ENCODE data around the gene MMP1. TPM values are rescaled to one million over a fixed set of nuclear protein-coding genes. Genes with fewer than 3 reads are reported as not detected.

MMP1 gene
- polyA plus RNA-seq, 10 donors = 0.15 to 3.7 (median 0.44) TPM

DNA sequence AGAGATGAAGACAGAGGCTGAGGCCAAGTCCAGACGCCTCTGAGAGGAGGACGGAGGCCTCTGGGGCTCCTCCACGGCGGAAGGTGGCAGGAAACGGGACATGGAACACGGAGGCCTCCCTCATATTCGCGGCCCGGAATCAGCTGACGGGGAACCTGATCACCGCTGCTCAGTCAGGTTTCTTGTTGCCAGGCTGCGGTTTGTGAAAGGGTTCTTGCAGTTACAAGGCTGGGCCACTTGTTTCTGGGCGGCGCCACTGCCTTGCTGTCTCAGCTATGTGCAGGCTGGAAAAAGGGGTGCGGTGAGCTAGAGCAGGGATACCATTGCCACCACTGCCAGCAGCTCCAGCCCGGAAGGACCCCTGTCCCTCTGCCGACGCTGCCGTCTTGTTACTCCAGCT lies 10.0 kb upstream of the MMP1 start:
- DNase-seq = no peak

- DNase-seq = no peak
Measured at GRCh38 chr11:102806296-102806695, 8.3 kb upstream of the MMP1 start.

- peak; percentile 71 to 94 (median 75) for DNase-seq
Measured at GRCh38 chr11:102802341-102802740, 4.4 kb upstream of the MMP1 start.

GRCh38 chr11:102800767-102801166 lies 2.8 kb upstream of the MMP1 start:
- peak in 2 of 3 donors; percentile 52 to 72 for DNase-seq

- DNase-seq = peak in 2 of 3 donors; percentile 38 to 64
Measured at GRCh38 chr11:102799681-102800340, 1.9 kb upstream of the MMP1 start.

DNA sequence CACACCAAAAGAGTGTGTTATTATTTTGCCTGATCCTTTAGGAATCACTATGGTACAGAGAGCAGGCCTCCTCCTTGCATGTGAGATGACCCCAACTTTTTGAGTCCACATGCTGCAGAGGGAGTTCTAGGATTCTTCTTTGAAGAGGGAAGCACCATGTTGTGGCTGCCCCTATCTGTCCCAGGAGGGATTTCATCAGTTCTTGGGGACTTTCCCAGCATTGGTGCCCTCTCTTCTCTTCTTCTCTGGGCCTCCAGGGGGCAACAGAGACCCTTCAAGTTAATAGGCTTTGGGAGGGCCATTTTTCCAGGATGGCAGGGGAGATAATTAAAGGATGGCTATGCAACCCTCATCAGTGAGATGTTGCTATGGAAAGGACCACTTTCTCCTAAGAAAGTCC lies 3.6 kb downstream of the MMP1 start:
- no peak for DNase-seq

- DNase-seq = no peak
Measured at GRCh38 chr11:102793677-102794290, 4.2 kb downstream of the MMP1 start.

- DNase-seq = no peak
Measured at GRCh38 chr11:102792604-102793003, 5.4 kb downstream of the MMP1 start.

DNA sequence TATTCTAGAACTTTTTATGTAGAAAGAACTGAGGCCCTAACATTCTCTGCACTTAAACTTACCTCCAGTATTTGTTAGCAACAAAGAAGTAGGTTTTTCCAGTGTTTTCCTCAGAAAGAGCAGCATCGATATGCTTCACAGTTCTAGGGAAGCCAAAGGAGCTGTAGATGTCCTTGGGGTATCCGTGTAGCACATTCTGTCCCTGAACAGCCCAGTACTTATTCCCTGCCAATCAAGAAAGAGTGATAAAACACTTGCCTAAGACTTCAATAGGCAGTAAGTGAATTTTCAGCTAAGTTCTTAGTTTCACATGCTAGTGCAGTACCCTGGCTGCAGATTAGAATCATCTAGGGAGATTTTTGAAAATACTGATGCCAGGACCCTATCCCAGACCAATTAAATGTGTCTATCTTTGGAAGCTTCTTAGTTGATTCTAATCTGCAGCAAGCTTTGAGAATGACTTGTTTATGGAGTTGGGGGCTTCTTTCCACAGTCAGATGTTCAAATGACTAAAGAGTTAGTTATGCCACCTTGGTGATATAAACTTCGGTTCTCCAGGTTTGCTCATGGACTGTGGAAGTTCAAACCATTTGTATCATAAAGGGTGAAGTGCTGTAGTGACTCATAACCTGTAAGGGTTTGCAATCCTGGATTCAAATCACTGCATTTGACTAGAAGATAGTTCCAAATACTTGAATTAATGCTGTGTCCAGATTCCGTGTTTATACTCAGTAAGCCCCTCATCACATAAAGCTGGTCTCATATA lies 6.5 kb downstream of the MMP1 start:
- no peak for DNase-seq

DNA sequence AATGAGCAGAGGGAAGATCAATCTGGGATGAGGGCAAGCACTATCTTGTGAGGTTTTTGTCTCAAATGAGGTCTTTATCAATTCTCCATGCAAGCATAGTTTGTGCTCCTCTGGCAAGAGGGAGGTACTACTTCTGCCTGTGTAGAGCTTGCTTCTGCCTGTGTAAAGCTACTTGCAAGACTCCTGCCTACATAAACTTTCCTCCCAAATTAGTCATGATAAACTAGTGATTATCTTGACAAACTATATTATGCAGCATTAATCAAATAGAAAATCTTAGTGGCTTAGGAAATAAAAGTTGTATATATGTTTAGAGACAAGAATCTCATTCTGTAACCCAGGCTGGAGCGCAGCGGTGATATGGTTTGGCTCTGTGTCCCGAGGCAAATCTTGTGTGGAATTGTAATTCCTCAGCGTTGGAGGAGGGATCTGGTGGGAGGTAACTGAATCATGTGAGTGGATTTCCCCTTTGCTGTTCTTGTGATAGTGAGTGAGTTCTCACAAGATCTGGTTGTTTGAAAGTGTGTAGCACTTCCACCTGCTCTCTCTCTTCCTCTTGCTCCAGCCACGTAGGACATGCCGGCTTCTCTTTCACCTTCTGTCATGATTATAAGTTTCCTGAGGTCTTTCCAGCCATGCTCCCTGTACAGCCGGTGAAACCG lies 9.5 kb downstream of the MMP1 start:
- DNase-seq = no peak

DNA sequence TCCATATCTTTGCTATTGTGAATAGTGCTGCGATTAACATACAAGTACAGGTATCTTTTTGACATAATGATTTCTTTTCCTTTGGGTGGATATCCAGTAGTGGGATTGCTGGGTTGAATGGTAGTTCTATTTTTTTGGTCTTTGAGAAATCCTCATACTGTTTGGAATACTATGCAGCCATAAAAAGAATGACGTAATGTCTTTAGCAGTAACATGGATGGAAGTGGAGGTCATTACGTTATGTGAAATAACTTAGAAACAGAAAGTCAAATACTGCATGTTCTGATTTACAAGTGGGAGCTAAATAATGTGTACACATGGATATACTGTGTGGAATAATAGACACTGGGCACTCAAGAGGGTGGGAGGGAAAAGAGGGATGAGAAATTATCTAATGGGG lies 13.6 kb downstream of the MMP1 start:
- no peak for DNase-seq

- DNase-seq = no peak
Measured at GRCh38 chr11:102783720-102784119, 14.2 kb downstream of the MMP1 start.

DNA sequence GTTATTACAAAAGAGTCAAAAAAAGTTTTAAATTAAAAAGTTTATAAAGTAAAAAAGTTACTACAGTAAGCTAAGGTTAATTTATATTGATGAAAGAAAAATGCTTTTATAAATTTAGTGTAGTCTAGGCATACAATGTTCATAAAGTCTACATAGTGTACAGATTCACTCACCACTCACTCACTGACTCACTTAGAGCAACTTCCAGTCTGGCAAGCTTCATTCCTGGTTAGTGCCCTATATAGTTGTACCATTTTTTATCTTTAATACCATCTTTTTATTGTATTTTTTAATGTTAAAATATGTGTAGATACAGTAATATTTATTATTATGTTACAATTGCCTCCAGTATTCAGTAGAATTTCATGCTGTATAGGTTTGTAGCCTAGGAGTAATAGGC lies 14.9 kb downstream of the MMP1 start:
- DNase-seq = no peak

DNA sequence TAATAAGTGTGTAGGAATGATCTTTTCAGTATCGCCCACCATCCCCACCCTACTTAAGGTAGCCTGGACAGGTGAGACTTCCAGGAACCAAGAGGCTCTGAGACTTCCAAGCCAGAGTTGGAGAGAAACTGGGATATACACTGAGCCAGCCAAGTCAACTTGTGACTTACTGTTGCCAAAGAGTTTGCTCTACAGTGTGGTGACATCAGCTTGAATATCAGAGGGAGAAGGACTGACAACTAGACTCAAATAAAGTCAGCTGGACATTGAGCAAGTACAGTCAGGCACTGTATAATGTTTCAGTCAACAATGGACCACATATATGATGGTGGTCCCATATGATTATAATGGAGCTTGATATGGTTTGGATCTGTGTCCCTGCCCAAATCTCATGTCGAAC lies 16.3 kb downstream of the MMP1 start:
- DNase-seq = no peak

GRCh38 chr11:102780491-102780918 lies 17.5 kb downstream of the MMP1 start, which contains the start of gene MMP10:
Gene MMP10, minus strand, starts transcription at chr11:102780628. Its CDS starts 37 bp downstream, at chr11:102780591.
- DNase-seq = peak in 1 of 3 donors; percentile 36

DNA sequence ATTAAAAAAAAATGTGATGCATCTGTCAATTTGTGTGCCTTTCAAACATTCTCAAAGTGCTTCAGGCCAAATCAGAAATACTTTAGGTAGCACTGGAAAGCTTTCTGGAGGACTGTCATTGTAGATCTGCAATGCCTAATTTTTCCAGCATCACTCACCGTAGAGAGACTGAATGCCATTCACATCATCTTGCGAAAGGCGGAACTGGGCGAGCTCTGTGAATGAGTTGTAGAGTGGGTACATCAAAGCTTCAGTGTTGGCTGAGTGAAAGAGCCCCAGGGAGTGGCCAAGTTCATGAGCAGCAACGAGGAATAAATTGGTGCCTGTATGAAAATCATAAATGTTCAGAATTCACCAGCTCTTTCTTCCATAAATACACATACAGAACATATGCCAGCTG lies 21.5 kb downstream of the MMP1 start:
- DNase-seq = no peak

GRCh38 chr11:102773386-102773785 lies 24.6 kb downstream of the MMP1 start:
- DNase-seq = no peak

- no peak for DNase-seq
Measured at GRCh38 chr11:102771351-102771750, 26.6 kb downstream of the MMP1 start.

DNA sequence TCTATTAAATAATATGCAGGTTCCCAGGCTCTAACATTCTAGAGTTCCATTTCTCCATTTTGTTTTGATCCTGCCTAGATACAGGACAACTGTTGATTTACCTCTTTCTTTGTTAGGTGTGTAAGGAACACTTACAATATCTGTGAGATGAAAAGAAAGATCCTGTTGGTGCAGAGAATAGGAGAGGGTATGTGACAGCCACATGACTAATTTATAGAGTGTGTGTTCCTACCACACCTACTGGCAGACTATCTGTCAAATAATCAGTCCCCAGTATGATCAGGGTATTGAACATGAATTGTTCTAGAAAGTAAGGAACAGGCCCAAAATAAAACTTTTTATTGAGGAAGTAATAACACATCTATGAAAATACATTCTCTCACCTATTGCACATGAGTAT lies 27.8 kb downstream of the MMP1 start:
- DNase-seq = no peak

- no peak for DNase-seq
Measured at GRCh38 chr11:102767800-102768199, 30.2 kb downstream of the MMP1 start.

GRCh38 chr11:102763440-102763839 lies 34.5 kb downstream of the MMP1 start:
- no peak for DNase-seq

DNA sequence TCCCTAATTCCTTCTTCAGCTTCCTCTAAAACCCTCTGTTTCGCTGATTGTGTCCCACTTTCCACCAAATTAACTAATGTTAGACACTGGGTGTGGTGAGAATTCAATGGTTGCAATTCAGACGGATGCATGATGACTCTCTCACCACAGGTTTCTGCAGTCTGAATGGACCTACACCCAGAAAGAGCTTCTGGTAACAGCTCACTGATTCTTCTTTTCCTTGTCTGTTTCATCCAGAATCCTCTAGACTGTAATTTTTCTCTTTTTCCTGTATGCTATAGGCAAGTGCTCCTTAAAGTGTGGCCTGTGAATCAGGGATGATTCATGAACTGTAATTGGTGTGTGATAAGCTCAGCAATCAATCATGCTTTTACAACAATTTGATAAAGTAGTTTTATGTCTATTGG lies 35.6 kb downstream of the MMP1 start:
- peak in 1 of 3 donors; percentile 50 for DNase-seq
